H1 (cell line): ENCODE data around the gene NPY4R2. TPM values are rescaled to one million over a fixed set of nuclear protein-coding genes. Genes with fewer than 3 reads are reported as not detected.
"Not testable (repeated sequence)": the region's sequence is repeated elsewhere in the genome, so short reads cannot be mapped to it uniquely, and the experiment has no call there.

Source experiments
- CTCF ChIA-PET: fragments of 300-600 bp; sonication (Branson Sonifier 250); formaldehyde crosslinking; loops from one replicate; lab custom pipeline; 2021; ENCODE audit not compliant: partially characterized antibody; lab: Charles Lee
- POLR2A ChIA-PET: fragments of 300-600 bp; sonication (Branson Sonifier 250); formaldehyde crosslinking; loops from one replicate; lab custom pipeline; 2021; ENCODE audit warnings: inconsistent platforms; ENCODE audit not compliant: partially characterized antibody; lab: Charles Lee
- DNase-seq, 2 experiments: peaks; one replicate each; pipeline versions ENCODE4 v3.0.0 to v3.0.0-alpha.2; 2010 to 2022; ENCODE audit warnings: low spot score in 2 of 2, low read depth in 1 of 2, mixed read lengths in 1 of 2
- FAIRE-seq: peaks from 2 replicates; lab custom pipeline; 2011; peaks lifted over from hg19 to GRCh38; lab: Jason Lieb, UNC
- H2AFZ ChIP-seq: 2 replicates; pipeline ENCODE4 v1.8.1; 2012; ENCODE audit warnings: low read length, inconsistent platforms
- H2AK5ac ChIP-seq: 2 replicates; pipeline ENCODE4 v1.6.1; 2013; ENCODE audit warnings: low read depth, low read length
- H2BK120ac ChIP-seq: replicated peaks from 2 replicates; pipeline ENCODE3; 2013; ENCODE audit warnings: low read depth, low read length, inconsistent platforms
- H2BK12ac ChIP-seq: 2 replicates; pipeline ENCODE4 v1.6.1; 2013; ENCODE audit warnings: low read depth, low read length
- H2BK15ac ChIP-seq: 2 replicates; pipeline ENCODE4 v1.6.1; 2013; ENCODE audit warnings: low read length
- H2BK20ac ChIP-seq: 2 replicates; pipeline ENCODE4 v1.6.1; 2013; ENCODE audit warnings: low read length
- H2BK5ac ChIP-seq: 2 replicates; pipeline ENCODE4 v1.6.1; 2013; ENCODE audit warnings: low read depth, low read length
- H3K14ac ChIP-seq: 2 replicates; pipeline ENCODE4 v1.6.1; 2013; ENCODE audit warnings: inconsistent platforms; ENCODE audit not compliant: insufficient read length
- H3K18ac ChIP-seq: 2 replicates; pipeline ENCODE4 v1.6.1; 2013; ENCODE audit warnings: low read length; ENCODE audit errors: extremely low read depth
- H3K23ac ChIP-seq: 2 replicates; pipeline ENCODE4 v1.6.1; 2013; ENCODE audit warnings: inconsistent platforms; ENCODE audit not compliant: insufficient read length
- H3K23me2 ChIP-seq: 2 replicates; pipeline ENCODE4 v1.6.1; 2013; ENCODE audit warnings: low read depth, low read length
- H3K27ac ChIP-seq: 2 replicates; pipeline ENCODE4 v1.6.1; 2011; ENCODE audit warnings: low read depth, low read length, inconsistent platforms
- H3K27me3 ChIP-seq, 4 experiments: replicated peaks in 1 of 4; 1 replicate in 1 of 4; 2 replicates in 3 of 4; pipeline versions ENCODE4 v1.6.1 to v1.8.1; 2011 to 2013; ENCODE audit warnings: low read length in 3 of 4, mild to moderate bottlenecking in 3 of 4, inconsistent platforms in 2 of 4, mixed read lengths in 2 of 4, moderate library complexity in 1 of 4; ENCODE audit not compliant: control insufficient read depth in 3 of 4, insufficient read depth in 3 of 4; ENCODE audit errors: extremely low read depth in 1 of 4
- H3K36me3 ChIP-seq, 4 experiments: 2 replicates each; pipeline versions ENCODE4 v1.6.1 to v1.8.1; 2011 to 2013; ENCODE audit warnings: mild to moderate bottlenecking in 4 of 4, low read length in 3 of 4, moderate library complexity in 2 of 4, control low read depth in 1 of 4, inconsistent platforms in 1 of 4; ENCODE audit not compliant: insufficient read depth in 4 of 4, control insufficient read depth in 2 of 4
- H3K4ac ChIP-seq: replicated peaks from 2 replicates; pipeline ENCODE3; 2013; ENCODE audit warnings: low read length, low read depth, mixed read lengths, inconsistent platforms; ENCODE audit not compliant: insufficient read length
- H3K4me1 ChIP-seq, 4 experiments: replicated peaks in 1 of 4; 1 replicate in 1 of 4; 2 replicates in 3 of 4; pipeline versions ENCODE4 v1.6.1 to v1.8.1; 2011 to 2013; ENCODE audit warnings: low read length in 3 of 4, inconsistent platforms in 2 of 4, mixed read lengths in 1 of 4; ENCODE audit not compliant: insufficient read depth in 4 of 4, control insufficient read depth in 3 of 4
- H3K4me2 ChIP-seq, 2 experiments: 2 replicates each; pipeline versions ENCODE4 v1.6.1 to v1.8.1; 2011 to 2013; ENCODE audit warnings: low read depth in 2 of 2, low read length in 2 of 2, control low read depth in 1 of 2, inconsistent platforms in 1 of 2, mild to moderate bottlenecking in 1 of 2; ENCODE audit not compliant: insufficient read depth in 1 of 2
- H3K4me3 ChIP-seq, 4 experiments: fragments of 200-600, 300-600 bp in 1 of 4; sonication (generic), shearing (Covaris generic), sonication (Bioruptor Twin) in 1 of 4; 2 replicates each; pipeline versions ENCODE4 v1.5.1 to v1.8.1; 2011 to 2016; ENCODE audit warnings: low read length in 4 of 4, low read depth in 3 of 4, control low read depth in 2 of 4, inconsistent platforms in 2 of 4, mild to moderate bottlenecking in 2 of 4, mixed read lengths in 1 of 4, moderate library complexity in 1 of 4; ENCODE audit not compliant: insufficient read depth in 2 of 4; ENCODE audit errors: extremely low read depth in 1 of 4
- H3K56ac ChIP-seq: replicated peaks from 2 replicates; pipeline ENCODE3; 2013; ENCODE audit warnings: low read depth, mild to moderate bottlenecking, mixed read lengths, low read length, inconsistent platforms; ENCODE audit not compliant: insufficient read length
- H3K79me1 ChIP-seq: 2 replicates; pipeline ENCODE4 v1.6.1; 2013; ENCODE audit warnings: low read depth, low read length, control low read depth
- H3K79me2 ChIP-seq, 2 experiments: 2 replicates each; pipeline versions ENCODE4 v1.6.1 to v1.8.1; 2012 to 2013; ENCODE audit warnings: low read length in 2 of 2, mild to moderate bottlenecking in 2 of 2, inconsistent platforms in 1 of 2; ENCODE audit not compliant: insufficient read depth in 2 of 2, control insufficient read depth in 1 of 2
- H3K9ac ChIP-seq, 4 experiments: replicated peaks in 1 of 4; 1 replicate in 1 of 4; 2 replicates in 3 of 4; pipeline versions ENCODE4 v1.6.1 to v1.8.1; 2011 to 2013; ENCODE audit warnings: low read depth in 3 of 4, low read length in 3 of 4, control low read depth in 2 of 4, mild to moderate bottlenecking in 2 of 4, moderate library complexity in 2 of 4, inconsistent platforms in 1 of 4; ENCODE audit errors: extremely low read depth in 1 of 4
- H3K9me3 ChIP-seq, 2 experiments: 2 replicates each; pipeline versions ENCODE4 v1.6.1 to v1.8.1; 2012 to 2013; ENCODE audit warnings: mild to moderate bottlenecking in 2 of 2, moderate library complexity in 2 of 2, control low read depth in 1 of 2, inconsistent platforms in 1 of 2, low read depth in 1 of 2, low read length in 1 of 2, mixed read lengths in 1 of 2; ENCODE audit not compliant: insufficient read depth in 2 of 2
- H4K20me1 ChIP-seq, 2 experiments: replicated peaks in 1 of 2; 2 replicates each; pipeline versions ENCODE3 to v1.8.1; 2011 to 2013; ENCODE audit warnings: inconsistent platforms in 2 of 2, low read length in 2 of 2, mild to moderate bottlenecking in 1 of 2; ENCODE audit not compliant: insufficient read depth in 2 of 2, control insufficient read depth in 1 of 2
- H4K5ac ChIP-seq: 2 replicates; pipeline ENCODE4 v1.6.1; 2013; ENCODE audit warnings: low read length, low read depth, mixed read lengths, inconsistent platforms; ENCODE audit not compliant: insufficient read length
- H4K8ac ChIP-seq: 2 replicates; pipeline ENCODE4 v1.8.0; 2013; ENCODE audit warnings: mild to moderate bottlenecking, moderate library complexity, low read length, inconsistent platforms; ENCODE audit not compliant: insufficient read depth; ENCODE audit errors: extremely low read depth
- H4K91ac ChIP-seq: replicated peaks from 2 replicates; pipeline ENCODE3; 2013; ENCODE audit warnings: low read length, mixed read lengths, inconsistent platforms; ENCODE audit not compliant: insufficient read length
- WGBS, 2 experiments: shearing (Covaris generic) in 1 of 2; methylation state at CpG; one replicate each; pipeline versions ENCODE4 v1.1.6 to v1.1.7; 2013 to 2015; ENCODE audit warnings: low lambda C conversion rate in 2 of 2, mixed read lengths in 2 of 2, inconsistent platforms in 1 of 2, low coverage in 1 of 2, missing lambda C conversion rate in 1 of 2; ENCODE audit not compliant: insufficient replicate concordance in 2 of 2, insufficient coverage in 1 of 2, insufficient read length in 1 of 2; ENCODE audit errors: extremely low coverage in 1 of 2, missing lambda C conversion rate in 1 of 2; 5-methylcytosine and 5-hydroxymethylcytosine counted together
- polyA plus RNA-seq, 7 experiments: library from polyadenylated mRNA; depleted of rRNA in 3 of 7; stranded (reverse) in 5 of 7; unstranded in 2 of 7; fragments of >200 nt in 5 of 7; fragments of 200-250 nt in 2 of 7; gene quantifications; 1 replicate in 5 of 7; 2 replicates in 1 of 7; 4 replicates in 1 of 7; pipeline versions ENCODE4 v1.2.1 to v1.2.3, GENCODE V29; 2011 to 2013; ENCODE audit warnings: missing spikeins in 2 of 7, mixed read lengths in 2 of 7
- total RNA-seq: library from RNA; stranded (reverse); fragmentation: NEBNext Ultra II Directional; extraction: Animal tissue kit (Norgen Biotek cat#: 25700); gene quantifications from 2 replicates; pipeline ENCODE4 v1.2.1, GENCODE V29; 2021

The NPY4R2 gene
- total and polyA plus RNA-seq, 2 of the 8 experiments (the other 6 are each of a cell fraction or from before 2014, with no cell fraction given), result 0.05 TPM; not detected in 1

GRCh38 chr10:47928225-47928624, 9.8 kb downstream of the NPY4R2 start:
- H4K5ac ChIP-seq, H3K4me1 ChIP-seq, H3K27ac ChIP-seq, H3K36me3 ChIP-seq, H3K4me3 ChIP-seq, H2BK15ac ChIP-seq, H3K14ac ChIP-seq, H4K8ac ChIP-seq, CTCF ChIA-PET, H3K9ac ChIP-seq, H2AK5ac ChIP-seq, H2BK20ac ChIP-seq, H3K79me1 ChIP-seq, H3K18ac ChIP-seq, H4K20me1 ChIP-seq, H4K91ac ChIP-seq, H3K23me2 ChIP-seq, H3K4me2 ChIP-seq, H3K9me3 ChIP-seq, H2BK12ac ChIP-seq, DNase-seq, FAIRE-seq, H3K23ac ChIP-seq, H2AFZ ChIP-seq, H3K4ac ChIP-seq, H3K56ac ChIP-seq, H3K27me3 ChIP-seq, H3K79me2 ChIP-seq, H2BK5ac ChIP-seq, H2BK120ac ChIP-seq, POLR2A ChIA-PET: not testable (repeated sequence)
- no CpG with 5 or more reads among the region's 2 CpGs for WGBS, 2 experiments

- H4K5ac ChIP-seq, H2BK5ac ChIP-seq, H3K36me3 ChIP-seq, H3K56ac ChIP-seq, H2AFZ ChIP-seq, H2BK20ac ChIP-seq, POLR2A ChIA-PET, H3K4me3 ChIP-seq, H4K91ac ChIP-seq, H3K4me2 ChIP-seq, H3K27ac ChIP-seq, H3K79me1 ChIP-seq, H3K27me3 ChIP-seq, H2BK120ac ChIP-seq, H3K4ac ChIP-seq, H3K9me3 ChIP-seq, H3K9ac ChIP-seq, H2BK15ac ChIP-seq, H2AK5ac ChIP-seq, H2BK12ac ChIP-seq, FAIRE-seq, H4K8ac ChIP-seq, H3K79me2 ChIP-seq, H3K14ac ChIP-seq, H3K4me1 ChIP-seq, H3K23ac ChIP-seq, H3K18ac ChIP-seq, H3K23me2 ChIP-seq, DNase-seq, H4K20me1 ChIP-seq, CTCF ChIA-PET: not testable (repeated sequence)
- WGBS, 2 experiments, result no CpG with 5 or more reads among the region's 1 CpG
Observed at GRCh38 chr10:47932824-47933223, 14.4 kb downstream of the NPY4R2 start.
